Stimulated activated CD8-positive, alpha-beta memory T cell treated with anti-CD3 and anti-CD28 coated beads, Interleukin-12 subunit alpha, Interleukin-12 subunit beta, amount 100 ng/mL, for 24 hours (primary cell): ENCODE measurements around the gene ADIPOR2.

Source experiments
- DNase-seq: peaks from one replicate; pipeline ENCODE4 v3.0.0-alpha.2; 2020; ENCODE audit errors: extremely low read depth

ADIPOR2 gene, protein sequence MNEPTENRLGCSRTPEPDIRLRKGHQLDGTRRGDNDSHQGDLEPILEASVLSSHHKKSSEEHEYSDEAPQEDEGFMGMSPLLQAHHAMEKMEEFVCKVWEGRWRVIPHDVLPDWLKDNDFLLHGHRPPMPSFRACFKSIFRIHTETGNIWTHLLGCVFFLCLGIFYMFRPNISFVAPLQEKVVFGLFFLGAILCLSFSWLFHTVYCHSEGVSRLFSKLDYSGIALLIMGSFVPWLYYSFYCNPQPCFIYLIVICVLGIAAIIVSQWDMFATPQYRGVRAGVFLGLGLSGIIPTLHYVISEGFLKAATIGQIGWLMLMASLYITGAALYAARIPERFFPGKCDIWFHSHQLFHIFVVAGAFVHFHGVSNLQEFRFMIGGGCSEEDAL

GRCh38 chr12:1690578-1691122 lies at the start of gene ADIPOR2:
TSS of gene ADIPOR2 (plus strand) at chr12:1691070. CDS start at chr12:1754344, 63,274 bp downstream.
- peak; percentile 82 for DNase-seq

GRCh38 chr12:1642513-1642912 lies 48.4 kb upstream of the ADIPOR2 start:
- DNase-seq, result no peak

- no peak for DNase-seq
Observed at GRCh38 chr12:1643043-1643442, 47.8 kb upstream of the ADIPOR2 start.

DNA sequence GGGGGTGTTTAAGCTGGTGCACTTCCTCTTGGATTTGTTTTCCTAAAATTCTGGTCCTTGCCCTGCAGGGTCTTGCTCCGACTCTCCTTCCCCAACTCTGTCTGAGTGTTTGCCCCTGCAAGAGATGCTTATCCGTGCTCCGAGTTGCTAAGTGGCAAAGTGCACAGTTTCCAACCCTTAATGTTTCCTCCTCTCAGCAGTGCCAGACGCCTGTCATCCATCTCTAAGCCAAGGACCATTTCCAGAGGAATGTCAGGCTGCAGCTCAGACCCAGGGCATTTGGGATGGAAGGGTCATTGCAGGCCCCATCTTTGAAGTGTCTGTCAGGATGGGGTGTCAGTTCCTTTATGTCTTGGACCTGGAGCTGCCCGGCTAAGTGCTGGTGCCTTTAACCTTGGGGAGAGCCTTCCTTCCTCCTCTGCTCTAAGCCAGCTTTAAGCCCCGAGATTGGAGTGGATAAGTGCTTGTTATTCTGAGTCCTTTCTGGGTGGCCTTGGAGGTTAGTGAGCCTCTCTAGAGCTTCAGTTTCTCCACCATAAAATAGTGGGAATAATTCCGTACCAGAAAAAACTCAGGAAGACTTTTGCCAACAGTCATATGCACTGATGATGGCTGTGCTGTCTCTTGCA lies 46.9 kb upstream of the ADIPOR2 start:
- no peak for DNase-seq

DNA sequence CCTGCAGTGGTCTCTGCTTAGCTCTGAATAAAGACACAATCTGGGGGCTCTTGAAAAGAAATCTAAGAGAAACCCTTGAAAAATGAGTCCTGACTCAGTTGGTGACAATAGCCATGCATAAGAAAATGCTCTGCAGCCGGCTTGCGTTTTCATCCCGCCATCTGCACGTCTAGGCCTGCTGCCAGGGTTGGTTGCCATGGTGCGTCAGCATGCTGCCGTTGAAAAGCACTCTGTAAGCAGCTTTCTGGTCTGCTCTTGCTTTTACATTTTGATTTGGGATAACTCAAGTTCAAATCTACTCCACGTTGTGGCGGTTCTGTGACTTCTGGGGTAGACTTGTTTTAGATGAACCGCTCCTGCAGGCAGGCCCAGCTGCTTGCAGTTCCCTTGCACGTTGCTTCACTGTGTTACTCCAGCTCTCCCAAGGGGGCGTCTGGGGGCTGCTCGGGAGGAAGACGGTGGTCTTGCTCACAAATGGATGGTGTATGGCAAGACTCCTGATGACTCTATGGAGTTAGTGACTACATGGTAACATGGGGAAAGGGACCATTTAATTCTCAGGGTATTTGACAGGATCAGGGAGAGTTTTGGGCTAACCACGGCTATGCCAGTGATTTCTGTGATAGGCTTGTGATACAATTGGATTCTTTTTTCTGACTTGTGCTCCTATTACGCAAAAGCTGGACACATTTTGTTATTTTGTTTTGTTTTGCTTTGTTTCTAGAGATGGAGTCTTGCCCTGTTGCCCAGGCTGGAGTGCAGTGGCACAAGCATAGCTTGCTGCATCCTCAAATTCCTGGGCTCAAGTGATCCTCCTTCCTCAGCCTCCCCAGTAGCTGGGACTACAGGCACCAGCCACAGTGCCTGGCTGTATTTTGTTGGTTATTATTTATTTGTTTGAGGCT lies 46.1 kb upstream of the ADIPOR2 start:
- DNase-seq, result no peak

DNA sequence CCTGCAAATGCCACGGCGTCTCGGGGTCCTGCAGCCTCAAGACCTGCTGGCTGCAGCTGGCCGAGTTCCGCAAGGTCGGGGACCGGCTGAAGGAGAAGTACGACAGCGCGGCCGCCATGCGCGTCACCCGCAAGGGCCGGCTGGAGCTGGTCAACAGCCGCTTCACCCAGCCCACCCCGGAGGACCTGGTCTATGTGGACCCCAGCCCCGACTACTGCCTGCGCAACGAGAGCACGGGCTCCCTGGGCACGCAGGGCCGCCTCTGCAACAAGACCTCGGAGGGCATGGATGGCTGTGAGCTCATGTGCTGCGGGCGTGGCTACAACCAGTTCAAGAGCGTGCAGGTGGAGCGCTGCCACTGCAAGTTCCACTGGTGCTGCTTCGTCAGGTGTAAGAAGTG lies 45.1 kb upstream of the ADIPOR2 start:
- no peak for DNase-seq

DNA sequence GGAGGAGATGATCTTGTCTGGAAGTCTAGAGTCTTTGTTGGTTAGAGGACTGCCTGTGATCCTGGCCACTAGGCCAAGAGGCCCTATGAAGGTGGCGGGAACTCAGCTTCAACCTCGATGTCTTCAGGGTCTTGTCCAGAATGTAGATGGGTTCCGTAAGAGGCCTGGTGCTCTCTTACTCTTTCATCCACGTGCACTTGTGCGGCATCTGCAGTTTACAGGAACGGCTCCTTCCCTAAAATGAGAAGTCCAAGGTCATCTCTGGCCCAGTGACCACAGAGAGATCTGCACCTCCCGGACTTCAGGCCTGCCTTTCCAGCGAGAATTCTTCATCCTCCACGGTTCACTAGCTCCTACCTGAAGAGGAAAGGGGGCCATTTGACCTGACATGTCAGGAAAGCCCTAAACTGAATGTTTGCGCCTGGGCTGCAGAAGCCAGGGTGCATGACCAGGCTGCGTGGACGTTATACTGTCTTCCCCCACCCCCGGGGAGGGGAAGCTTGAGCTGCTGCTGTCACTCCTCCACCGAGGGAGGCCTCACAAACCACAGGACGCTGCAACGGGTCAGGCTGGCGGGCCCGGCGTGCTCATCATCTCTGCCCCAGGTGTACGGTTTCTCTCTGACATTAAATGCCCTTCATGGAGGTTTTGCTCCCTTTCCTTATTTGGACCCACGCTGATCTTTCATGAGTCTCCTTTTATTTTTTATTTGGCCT lies 44.1 kb upstream of the ADIPOR2 start:
- no peak for DNase-seq

- DNase-seq, result no peak
Observed at GRCh38 chr12:1647285-1647669, 43.6 kb upstream of the ADIPOR2 start.

DNA sequence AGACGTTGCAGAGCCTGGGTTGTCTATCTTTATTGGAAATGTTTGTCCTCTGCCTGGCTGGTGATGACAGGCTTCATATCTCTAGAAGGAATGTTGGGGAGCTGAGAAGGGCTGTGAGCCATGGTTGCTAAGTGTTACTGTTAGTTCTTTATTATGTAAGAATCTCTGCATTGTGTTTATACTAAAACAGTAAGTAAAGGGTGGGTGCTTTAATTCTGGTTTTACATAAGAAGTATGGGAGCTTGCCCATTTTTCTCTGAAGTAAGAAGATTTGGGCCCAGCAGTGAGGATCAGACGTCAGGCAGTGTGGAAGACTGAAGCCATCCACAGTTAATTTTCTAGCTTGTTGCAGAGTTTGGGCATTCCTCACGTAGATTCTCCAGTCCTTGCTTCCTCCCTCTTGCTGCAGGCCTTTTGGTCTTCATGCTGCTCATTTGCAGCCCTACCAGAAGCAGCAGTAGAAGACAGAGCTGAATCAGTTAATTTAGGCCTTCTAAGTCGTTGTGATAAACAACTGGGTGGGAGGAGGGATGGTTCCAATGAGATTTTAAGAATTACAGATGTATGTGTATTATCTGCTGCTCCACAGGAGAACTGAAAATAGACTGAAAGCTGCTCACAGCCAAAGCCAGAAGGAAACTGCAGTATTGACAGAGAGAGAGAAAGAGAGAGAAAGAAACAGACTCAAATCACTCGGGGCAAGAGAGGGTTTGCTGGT lies 40.5 kb upstream of the ADIPOR2 start:
- DNase-seq, result no peak

- no peak for DNase-seq
Observed at GRCh38 chr12:1650978-1651361, 39.9 kb upstream of the ADIPOR2 start.

DNA sequence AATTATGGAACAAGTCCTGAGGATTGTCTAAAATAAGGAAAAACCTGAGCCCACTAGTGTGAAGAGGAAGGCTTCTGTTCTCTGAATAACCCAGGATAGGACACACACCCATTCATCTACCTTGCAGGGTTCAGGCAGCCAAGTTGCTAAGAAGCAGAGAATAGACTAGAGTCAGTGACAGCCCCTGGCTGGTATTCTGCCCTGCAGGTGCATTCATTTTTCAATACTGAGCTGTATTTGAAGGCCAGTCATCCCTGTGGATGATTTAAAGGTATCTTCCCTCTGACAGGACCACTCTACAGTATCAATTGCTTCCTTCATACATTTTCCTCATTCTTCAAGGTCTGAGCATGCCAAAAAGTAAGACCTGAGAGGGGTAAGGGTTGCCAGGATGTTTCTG lies 38.9 kb upstream of the ADIPOR2 start:
- no peak for DNase-seq

GRCh38 chr12:1655225-1655788 lies 35.6 kb upstream of the ADIPOR2 start:
- DNase-seq, result no peak

DNA sequence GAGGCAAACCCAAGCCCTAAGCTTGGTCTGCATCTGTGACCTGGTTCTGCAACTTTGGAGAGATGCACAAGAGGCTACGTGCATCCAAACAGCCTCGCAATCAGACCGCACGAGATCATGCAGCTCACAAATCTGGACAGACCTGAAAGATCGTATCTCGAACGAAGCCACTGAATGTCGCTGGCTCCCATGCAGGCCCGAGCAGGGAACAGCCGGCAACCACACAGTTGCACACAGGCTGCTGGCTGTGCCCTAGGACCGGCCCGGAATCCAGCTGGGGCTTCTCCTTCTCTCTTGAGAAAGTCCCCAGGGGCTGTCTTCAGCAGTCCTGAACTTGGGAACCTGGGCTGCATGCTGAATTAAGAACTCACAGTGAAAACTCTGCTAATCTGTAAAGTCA lies 34.0 kb upstream of the ADIPOR2 start:
- DNase-seq, result no peak

DNA sequence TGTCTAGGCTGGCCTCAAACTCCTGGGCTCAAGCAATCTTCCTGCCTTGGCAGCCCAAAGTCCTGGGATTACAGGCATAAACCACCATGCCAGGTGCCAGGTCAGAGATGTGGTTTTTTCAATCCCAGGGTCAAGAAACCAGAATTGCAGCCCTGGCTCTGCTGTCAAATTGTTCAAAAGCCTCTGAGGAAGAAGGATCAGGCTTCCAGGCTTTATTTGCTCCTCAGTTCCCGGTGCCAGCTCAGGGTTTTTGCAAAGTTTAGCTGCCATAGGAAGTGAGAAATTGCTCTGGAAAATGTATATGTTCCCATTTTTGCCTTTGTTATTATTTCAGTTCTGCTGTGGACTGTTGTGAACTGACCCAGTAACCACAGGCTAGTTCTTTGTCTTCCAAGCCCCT lies 33.2 kb upstream of the ADIPOR2 start:
- DNase-seq, result no peak

GRCh38 chr12:1660304-1661187 lies 30.3 kb upstream of the ADIPOR2 start:
- DNase-seq, result no peak

GRCh38 chr12:1661553-1662335 lies 29.1 kb upstream of the ADIPOR2 start:
- DNase-seq, result peak; percentile 52

DNA sequence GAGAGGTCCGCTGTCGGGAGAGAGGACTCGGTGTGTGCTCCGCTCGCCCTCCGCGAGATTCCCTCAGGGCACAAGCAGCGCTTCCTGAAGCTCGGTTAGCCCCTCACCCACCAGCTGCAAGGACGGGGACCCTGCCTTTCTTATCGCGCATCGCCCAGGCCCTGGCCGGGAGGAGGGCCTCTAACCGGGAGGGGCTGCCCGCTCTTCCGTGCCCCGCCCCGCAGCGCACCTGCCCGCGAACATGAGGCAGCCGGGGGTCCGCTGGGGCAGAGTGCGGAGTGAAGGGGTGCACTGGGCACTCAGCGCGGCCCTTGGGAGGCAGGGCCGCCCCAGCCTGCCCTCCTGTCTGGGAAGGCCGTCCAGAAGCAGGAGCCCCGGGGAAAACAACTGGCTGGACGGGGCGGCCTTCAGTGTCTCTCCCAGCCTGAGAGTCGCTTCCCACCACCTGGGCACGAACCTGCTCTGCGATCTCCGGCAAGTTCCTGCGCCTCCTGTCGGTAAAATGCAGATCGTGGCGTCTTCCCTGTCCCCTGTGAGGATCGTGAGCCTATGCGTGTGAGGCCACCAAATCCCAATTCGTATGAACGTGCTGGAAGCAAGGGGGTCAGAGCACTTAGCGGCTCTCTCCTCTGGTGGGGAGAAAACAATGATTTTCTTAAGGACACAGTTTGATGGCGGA lies 28.0 kb upstream of the ADIPOR2 start:
- DNase-seq, result no peak
